ENCODE data around the gene CAMK1G. TPM values are rescaled to one million over a fixed set of nuclear protein-coding genes. Genes with fewer than 3 reads are reported as not detected.

Gene CAMK1G
- total RNA-seq, 1 experiment from 2014 or later, result not detected

Small RNA genes within 50 kb of the gene (microRNA-seq; reads per million reads assigned to microRNA genes)
- not detected for gene MIR4260

Other genes starting within 250 kb of the CAMK1G start
- 999 and 1,572 TPM in 2 replicates for gene LAMB3, start 68.7 kb downstream of the CAMK1G start, total RNA-seq (2022)
- not detected in 2 replicates for gene G0S2, start 91.7 kb downstream of the CAMK1G start, total RNA-seq (2022)
- gene HSD11B1, start 121.1 kb downstream of the CAMK1G start, total RNA-seq (2022), result 0.21 and 0.39 TPM in 2 replicates
- not detected in 2 replicates for gene TRAF3IP3, start 172.3 kb downstream of the CAMK1G start, total RNA-seq (2022)
- gene C1orf74, start 200.8 kb downstream of the CAMK1G start, total RNA-seq (2022), result 6.8 and 7.1 TPM in 2 replicates
- gene IRF6, start 222.4 kb downstream of the CAMK1G start, total RNA-seq (2022), result 87.8 and 106 TPM in 2 replicates
- gene UTP25, start 244.3 kb downstream of the CAMK1G start, total RNA-seq (2022), result 20.4 and 23.8 TPM in 2 replicates